ENCODE measurements around the gene ABHD4.

DNA sequence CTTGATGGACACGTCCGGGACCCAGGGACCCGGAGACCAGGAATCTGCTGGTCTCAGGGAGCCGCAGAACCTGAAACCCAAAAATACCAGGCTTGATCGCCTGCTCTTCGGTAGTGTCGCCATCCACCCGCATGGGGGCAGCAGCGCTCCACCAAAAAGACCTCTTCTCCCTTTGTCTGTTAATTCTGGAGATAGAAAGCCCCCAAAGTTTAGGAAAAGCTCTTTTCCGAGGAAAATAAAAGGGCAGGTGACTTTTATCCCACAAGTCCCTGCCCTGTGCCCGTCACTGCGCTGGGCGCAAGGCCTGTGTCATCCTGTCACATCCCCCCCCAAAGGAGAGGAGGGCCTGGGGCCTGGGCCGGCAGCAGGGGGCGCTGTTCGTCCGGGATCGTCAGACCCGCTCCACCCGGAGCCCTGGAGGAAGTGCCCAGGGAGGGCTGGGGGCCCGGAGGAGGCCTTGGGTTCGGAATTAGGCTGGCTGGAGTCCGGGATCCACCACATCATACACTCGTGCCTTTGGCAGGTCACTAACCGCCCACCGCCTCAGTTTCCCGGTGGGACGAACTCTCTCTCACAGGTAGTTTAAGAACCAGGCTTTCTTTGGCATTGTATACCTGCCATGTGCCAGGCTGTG lies 41.0 kb upstream of the ABHD4 start:
- TF ChIP-seq POLR2A (IDR thresholded peaks at IDR 0.05): no peak
- TF ChIP-seq, protein P1, sequence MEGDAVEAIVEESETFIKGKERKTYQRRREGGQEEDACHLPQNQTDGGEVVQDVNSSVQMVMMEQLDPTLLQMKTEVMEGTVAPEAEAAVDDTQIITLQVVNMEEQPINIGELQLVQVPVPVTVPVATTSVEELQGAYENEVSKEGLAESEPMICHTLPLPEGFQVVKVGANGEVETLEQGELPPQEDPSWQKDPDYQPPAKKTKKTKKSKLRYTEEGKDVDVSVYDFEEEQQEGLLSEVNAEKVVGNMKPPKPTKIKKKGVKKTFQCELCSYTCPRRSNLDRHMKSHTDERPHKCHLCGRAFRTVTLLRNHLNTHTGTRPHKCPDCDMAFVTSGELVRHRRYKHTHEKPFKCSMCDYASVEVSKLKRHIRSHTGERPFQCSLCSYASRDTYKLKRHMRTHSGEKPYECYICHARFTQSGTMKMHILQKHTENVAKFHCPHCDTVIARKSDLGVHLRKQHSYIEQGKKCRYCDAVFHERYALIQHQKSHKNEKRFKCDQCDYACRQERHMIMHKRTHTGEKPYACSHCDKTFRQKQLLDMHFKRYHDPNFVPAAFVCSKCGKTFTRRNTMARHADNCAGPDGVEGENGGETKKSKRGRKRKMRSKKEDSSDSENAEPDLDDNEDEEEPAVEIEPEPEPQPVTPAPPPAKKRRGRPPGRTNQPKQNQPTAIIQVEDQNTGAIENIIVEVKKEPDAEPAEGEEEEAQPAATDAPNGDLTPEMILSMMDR (IDR thresholded peaks at IDR 0.05): peak; percentile 97 to 99 (median 98)
- peak; percentile 65 for TF ChIP-seq POLR2AphosphoS5 (IDR thresholded peaks at IDR 0.05)

All from prostate gland (tissue), 2 donors.